Measurements from ENCODE around the gene CDR2L. TPM values are rescaled to one million over a fixed set of nuclear protein-coding genes. Genes with fewer than 3 reads are reported as not detected.
A peak's percentile ranks its signal among the peaks of the same experiment; 100 is the strongest.

The CDR2L gene
- total RNA-seq: 10 to 100 TPM in 3 of 4 donors, 1 to 10 TPM in 1; 7.4 to 80.7 (median 53.9) TPM

GRCh38 chr17:74987418-74987908 is at the start of gene CDR2L:
CDR2L (plus strand) TSS chr17:74987632; CDS start chr17:74988044, 412 bp downstream.
- Histone ChIP-seq H3K4me3 (peak within 1 kb of the TSS; percentile 71 to 98 (median 83)), H3K27me3 (no peaks in the 10 kb centered on the region), H3K9me3 (no peaks in the 10 kb centered on the region), H3K4me1 (peaks cover 0 to 37% (median 7%) of the 10 kb centered on the region in 4 donors), H3K36me3 (no peaks in the 10 kb centered on the region), H3K27ac (peak within 1 kb of the TSS; percentile 74 to 97 (median 90))
- TF ChIP-seq CTCF (IDR thresholded peaks at IDR 0.05) (no peak), POLR2A (IDR thresholded peaks at IDR 0.05) (peak; percentile 87 to 97)
- DNase-seq: peak; percentile 95 to 99 (median 98)

GRCh38 chr17:74938194-74938950 is 49.1 kb upstream of the CDR2L start:
- H3K9me3 ChIP-seq: no peaks in the 10 kb centered on the region
- TF ChIP-seq POLR2A (IDR thresholded peaks at IDR 0.05): peak in 1 of 2 donors; percentile 39
- TF ChIP-seq CTCF (IDR thresholded peaks at IDR 0.05): no peak
- peak overlapping the region in 2 of 4 donors; percentile 2 to 69 for H3K27ac ChIP-seq
- peaks cover 0 to 17% (median 0%) of the 10 kb centered on the region in 4 donors for H3K4me1 ChIP-seq
- H3K27me3 ChIP-seq: peaks cover 0 to 18% of the 10 kb centered on the region in 2 donors
- DNase-seq: no peak
- no peaks in the 10 kb centered on the region for H3K36me3 ChIP-seq
- H3K4me3 ChIP-seq: no peak overlapping the region

GRCh38 chr17:74939534-74939933 is 47.9 kb upstream of the CDR2L start:
- Histone ChIP-seq H3K27ac (no peak overlapping the region), H3K4me3 (no peak overlapping the region), H3K9me3 (no peaks in the 10 kb centered on the region), H3K36me3 (no peaks in the 10 kb centered on the region), H3K27me3 (peaks cover 0 to 18% of the 10 kb centered on the region in 2 donors), H3K4me1 (peaks cover 0 to 17% (median 0%) of the 10 kb centered on the region in 4 donors)
- no peak for TF ChIP-seq CTCF (IDR thresholded peaks at IDR 0.05)
- TF ChIP-seq POLR2A (IDR thresholded peaks at IDR 0.05): no peak
- no peak for DNase-seq

DNA sequence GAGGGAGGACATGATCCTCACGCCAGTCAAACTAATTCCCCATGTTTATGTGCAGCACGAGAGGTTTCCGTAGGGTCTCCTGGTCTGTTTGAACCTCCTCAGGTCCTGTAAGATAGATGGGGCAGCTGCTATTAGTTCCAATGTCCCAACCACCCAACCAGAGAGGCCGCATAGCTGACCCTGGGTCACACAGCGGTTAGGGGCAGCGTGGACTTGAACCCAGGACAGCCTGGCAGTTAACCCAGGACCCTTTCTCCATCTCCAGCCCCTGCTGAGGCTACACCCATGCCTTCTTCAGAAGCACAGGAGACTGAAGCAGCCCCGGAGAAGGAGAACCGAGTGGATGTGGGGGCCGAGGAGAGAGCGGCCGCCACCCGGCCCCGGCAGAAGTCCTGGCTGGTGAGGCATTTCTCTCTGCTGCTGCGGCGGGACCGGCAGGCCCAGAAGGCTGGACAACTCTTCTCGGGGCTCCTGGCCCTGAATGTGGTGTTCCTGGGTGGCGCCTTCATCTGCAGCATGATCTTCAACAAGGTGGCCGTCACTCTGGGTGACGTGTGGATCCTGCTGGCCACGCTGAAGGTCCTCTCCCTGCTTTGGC is 46.2 kb upstream of the CDR2L start:
- Histone ChIP-seq H3K27me3 (peaks cover 0 to 7% of the 10 kb centered on the region in 2 donors), H3K27ac (no peak overlapping the region), H3K36me3 (no peaks in the 10 kb centered on the region), H3K4me1 (peaks cover 0 to 9% (median 0%) of the 10 kb centered on the region in 4 donors), H3K9me3 (no peaks in the 10 kb centered on the region), H3K4me3 (no peak overlapping the region)
- DNase-seq: no peak
- TF ChIP-seq CTCF (IDR thresholded peaks at IDR 0.05): no peak
- TF ChIP-seq POLR2A (IDR thresholded peaks at IDR 0.05): no peak

DNA sequence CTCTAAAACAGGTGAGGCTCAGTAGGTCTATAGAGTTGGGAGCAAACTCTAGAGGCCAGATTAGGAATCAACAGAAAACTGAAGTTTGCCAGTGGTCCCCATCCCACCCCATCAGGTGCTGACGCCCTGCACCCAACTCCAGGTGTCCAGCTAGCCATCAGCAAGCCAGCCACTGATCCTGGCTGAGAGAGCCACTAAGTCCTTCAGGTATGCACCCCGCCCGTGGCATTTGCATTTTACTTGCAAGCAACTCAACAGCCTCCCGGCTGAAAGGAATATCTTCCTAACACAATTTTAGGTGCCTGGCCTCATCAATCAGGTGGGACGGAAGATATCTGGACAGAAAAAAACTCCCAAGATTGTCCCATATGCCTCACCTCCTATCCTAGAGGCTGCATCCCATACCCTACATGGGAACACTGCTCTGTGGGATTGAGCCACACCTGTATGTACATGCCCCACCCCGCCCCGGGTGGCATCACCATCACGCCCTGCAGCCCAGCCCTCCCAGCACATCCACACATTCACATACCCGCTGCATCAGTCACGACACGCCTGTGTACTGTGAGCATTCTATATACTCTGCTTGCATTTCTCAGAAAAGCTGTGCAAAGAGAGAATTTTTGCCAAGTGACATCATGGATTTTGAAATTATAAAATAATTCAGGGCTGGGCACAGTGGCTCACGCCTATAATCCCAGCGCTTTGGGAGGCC is 43.5 kb upstream of the CDR2L start:
- TF ChIP-seq CTCF (IDR thresholded peaks at IDR 0.05) (no peak), POLR2A (IDR thresholded peaks at IDR 0.05) (peak in 1 of 2 donors; percentile 31)
- Histone ChIP-seq H3K27ac (peak overlapping the region in 1 of 4 donors; percentile 11), H3K36me3 (no peaks in the 10 kb centered on the region), H3K4me1 (no peaks in the 10 kb centered on the region), H3K27me3 (no peaks in the 10 kb centered on the region), H3K9me3 (no peaks in the 10 kb centered on the region), H3K4me3 (no peak overlapping the region)
- peak in 2 of 3 donors; percentile 77 to 80 for DNase-seq
